Nucleus accumbens (tissue), 56 donors: ENCODE data around the gene AKT1.

ENCODE experiments used
- DNase-seq, 56 donors: peaks; one replicate each; lab custom pipeline; 2025; lab: John Stamatoyannopoulos, UW

AKT1 gene

DNA sequence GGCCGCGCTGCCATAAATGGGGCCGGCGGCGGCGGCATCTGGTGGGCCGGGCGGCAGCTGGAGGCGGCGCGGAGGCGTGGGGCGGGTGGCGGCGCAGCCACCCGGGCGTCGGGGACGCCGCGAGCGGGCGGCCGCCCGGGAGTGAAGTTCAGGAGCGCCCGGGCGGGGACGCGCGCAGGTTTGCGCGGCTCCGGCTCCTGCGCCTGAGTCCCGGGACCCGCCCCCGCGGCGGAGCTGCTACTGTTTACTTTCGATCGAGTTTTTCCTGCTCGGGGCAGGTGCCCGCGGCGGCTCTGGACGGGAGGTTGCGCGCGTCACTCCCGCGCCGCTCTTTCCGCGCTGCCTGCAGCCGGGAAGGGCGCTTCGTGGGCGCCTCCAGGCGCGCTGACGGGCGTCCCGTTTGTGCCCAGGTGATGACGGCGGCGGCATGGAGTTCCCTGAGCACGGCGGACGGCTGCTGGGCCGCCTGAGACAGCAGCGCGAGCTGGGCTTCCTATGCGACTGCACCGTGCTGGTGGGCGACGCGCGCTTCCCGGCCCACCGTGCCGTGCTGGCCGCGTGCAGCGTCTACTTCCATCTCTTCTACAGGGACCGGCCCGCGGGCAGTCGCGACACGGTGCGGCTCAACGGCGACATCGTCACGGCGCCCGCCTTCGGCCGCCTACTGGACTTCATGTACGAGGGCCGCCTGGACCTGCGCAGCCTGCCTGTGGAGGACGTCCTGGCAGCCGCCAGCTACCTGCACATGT, 5.4 kb upstream of the AKT1 start, which contains the start of gene ZBTB42:
ZBTB42 (plus strand) TSS at position 331 of the 749 bp plus-strand sequence; CDS start at position 428, 97 bp downstream.
- peak in 1 of 56 donors; percentile 58 for DNase-seq

- DNase-seq, result peak in 33 of 56 donors; percentile 18 to 77 (median 41)
These were observed 4.6 kb upstream of the AKT1 start for GRCh38 chr14:104800015-104800770.

GRCh38 chr14:104799244-104800014, 3.9 kb upstream of the AKT1 start:
- DNase-seq, result peak in 1 of 56 donors; percentile 20

DNA sequence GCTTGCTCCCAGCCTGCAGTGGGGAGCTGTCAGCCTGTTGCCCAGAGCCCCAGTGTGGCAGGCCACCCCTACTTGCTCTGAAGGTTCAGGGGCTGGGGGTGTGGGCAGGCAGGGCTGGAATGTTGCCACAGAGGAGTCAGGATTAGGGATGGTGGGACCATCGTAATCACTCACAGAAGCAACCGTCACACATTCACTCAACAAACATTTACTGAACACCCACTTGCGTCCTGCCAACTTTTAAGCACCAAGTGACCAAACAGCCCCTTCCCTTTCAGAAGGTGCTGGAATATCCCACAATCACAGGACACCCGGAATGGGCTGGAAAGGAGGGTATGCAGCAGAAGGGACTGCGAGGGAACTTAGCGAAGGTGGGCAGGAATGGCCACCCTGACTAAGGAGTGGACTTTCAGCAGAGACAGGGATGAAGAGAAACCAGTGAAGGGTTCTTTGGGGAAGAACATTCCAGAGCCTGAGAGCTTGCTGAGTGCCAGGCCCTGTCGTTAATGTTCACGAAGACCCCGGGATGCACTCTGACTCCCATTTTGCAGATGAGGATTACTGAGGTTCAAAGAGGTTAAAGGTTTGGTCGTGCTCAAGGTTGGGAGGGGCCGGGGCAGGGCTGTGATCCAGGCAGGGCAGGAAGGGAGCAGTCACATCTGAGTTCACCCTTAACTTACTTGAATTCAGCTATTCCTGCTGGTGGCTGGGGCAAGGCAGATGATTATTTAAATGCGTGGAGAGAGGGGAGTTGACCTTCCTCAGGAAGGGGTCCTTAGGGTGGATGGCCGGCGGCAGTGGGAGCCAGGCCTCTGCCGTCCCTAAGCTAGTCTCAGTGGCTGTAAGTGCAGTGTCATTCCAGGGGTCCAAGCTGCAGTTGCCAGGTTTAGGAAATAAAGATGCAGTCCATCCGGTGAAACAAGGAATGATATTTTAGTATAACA, 3.0 kb upstream of the AKT1 start:
- no peak for DNase-seq

GRCh38 chr14:104797115-104798044, 1.8 kb upstream of the AKT1 start:
- no peak for DNase-seq

DNA sequence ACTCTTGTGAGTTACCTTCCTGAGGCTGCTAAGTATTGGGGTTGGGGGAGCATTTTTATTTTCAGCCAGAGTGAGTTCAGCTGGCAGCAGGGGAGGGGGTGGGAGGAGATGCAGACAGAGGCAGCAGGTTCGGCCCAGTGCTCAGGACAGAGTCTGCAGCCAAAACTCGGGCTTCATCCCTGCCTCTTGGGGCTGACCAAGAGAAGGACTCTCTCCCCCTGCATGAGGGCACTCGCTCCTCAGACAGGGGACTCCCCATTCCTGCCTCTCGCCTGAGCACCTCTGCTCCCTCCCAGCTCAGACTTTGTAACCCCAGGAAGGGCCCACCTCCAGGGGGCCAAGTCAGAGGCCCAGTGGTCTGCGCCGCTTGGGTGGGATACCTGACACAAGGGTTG, 1.1 kb upstream of the AKT1 start:
- no peak for DNase-seq

DNA sequence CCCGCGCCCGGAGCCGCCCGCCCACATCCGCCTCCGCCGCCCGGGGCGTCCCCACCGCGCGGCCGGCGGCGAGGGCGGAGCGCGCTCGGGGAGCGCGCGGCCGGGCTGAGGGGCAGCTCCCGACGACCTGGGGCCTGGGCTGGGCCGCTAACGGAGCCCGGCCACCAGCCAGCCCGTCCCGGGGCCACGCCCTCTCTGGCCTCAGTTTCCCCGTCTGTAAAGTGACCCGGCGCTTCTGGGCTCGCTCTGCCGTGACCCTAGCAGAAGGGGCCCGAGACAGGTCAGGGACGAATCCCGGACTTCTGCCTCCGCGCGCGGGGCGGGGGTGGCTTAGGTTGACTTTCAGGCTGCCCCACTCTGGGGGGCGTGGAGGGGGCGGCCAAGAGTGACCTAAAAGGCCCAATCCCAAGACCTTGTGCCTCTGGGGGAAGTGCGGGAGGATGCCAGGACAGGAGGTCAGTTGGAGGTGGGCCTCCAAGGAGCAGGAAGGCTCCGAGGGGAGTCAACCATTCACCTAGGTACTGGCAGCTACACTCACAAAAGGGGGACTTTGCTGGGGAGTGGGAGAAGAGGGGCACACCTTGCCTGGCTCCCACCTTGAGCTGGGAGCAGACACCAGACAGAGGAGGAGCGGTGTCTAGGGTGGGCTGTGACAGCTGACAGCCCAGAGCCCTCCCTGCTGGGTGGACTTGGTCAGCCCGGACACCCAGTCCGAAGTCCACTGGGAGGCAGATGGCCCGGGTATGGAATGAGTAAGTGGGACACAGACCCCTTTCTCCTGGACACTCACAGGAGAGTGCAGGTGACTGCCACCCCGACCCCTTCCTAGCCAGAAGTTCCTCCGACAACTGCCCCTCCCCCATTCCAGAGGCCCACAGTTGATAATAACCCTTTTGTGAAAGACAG, 486 bp upstream of the AKT1 start:
- peak in 14 of 56 donors; percentile 12 to 75 (median 32) for DNase-seq

- peak in 2 of 56 donors; percentile 27 to 36 for DNase-seq
These were observed 936 bp downstream of the AKT1 start for GRCh38 chr14:104794631-104794992.

GRCh38 chr14:104794099-104794498, 1.4 kb downstream of the AKT1 start:
- no peak for DNase-seq

DNA sequence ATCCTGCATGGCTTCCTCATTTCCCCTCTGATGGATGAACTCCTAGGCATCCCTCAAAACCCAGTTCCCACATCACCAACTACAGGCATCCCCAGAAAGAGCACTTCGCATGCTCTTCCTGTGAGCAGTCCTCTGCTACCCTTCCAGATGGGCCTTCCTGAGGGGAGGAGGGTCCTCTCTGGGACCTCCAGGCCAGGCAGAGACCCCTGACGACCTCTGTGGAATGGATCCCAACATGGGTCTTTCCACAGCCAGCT, 1.9 kb downstream of the AKT1 start:
- no peak for DNase-seq

DNA sequence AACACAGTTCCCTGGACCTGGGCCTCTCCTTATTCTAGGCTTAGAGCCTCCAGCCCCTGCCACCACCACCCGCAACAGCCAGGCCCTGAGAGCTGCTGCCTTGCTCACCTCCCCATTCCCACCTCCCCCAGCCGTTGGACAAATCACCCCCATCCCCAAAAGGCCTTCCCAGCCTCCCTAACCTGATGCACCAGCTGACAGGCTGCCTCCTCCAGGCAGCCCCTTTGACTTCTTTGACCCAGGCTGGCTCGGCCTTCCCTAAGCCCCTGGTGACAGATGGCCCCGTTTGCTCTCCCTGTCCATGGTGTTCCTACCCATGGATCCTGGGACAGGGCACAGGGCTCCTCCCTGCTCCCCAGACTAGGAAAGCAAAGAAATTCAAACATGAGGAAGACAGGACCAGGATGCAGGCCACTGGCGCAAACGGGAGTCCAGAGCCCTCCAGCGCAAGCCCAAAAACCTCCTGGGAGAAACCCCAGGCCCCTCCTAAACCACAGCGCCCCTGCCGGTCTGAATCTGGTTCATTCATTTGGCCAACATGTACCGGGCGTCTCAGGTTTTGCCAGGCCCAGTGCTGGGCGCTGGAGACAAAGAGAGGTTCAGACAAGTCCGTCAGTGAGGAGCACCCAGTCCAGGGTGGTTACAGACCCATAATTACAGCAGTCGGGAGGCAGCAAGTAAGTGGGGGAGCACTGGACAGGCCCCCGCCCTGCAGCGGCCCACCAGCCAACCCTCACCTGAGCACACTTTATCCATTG, 2.4 kb downstream of the AKT1 start:
- no peak for DNase-seq

- no peak for DNase-seq
These were observed 3.3 kb downstream of the AKT1 start for GRCh38 chr14:104792101-104792884.

- DNase-seq, result no peak
These were observed 4.1 kb downstream of the AKT1 start for GRCh38 chr14:104791425-104791824.

- no peak for DNase-seq
These were observed 5.5 kb downstream of the AKT1 start for GRCh38 chr14:104789752-104790743.
